GM18873 (cell line): ENCODE measurements around the gene LRRC47.
"Not testable (repeated sequence)": the region's sequence is repeated elsewhere in the genome, so short reads cannot be mapped to it uniquely, and the experiment has no call there.

Source experiments
- ATAC-seq: cut with Tn5 transposase; IDR thresholded peaks from one replicate; pipeline ENCODE4 v1.9.1; 2021; ENCODE audit warnings: mild to moderate bottlenecking, moderate library complexity, moderate number of reproducible peaks; ENCODE audit not compliant: unreplicated experiment, low FRiP score

LRRC47 gene

DNA sequence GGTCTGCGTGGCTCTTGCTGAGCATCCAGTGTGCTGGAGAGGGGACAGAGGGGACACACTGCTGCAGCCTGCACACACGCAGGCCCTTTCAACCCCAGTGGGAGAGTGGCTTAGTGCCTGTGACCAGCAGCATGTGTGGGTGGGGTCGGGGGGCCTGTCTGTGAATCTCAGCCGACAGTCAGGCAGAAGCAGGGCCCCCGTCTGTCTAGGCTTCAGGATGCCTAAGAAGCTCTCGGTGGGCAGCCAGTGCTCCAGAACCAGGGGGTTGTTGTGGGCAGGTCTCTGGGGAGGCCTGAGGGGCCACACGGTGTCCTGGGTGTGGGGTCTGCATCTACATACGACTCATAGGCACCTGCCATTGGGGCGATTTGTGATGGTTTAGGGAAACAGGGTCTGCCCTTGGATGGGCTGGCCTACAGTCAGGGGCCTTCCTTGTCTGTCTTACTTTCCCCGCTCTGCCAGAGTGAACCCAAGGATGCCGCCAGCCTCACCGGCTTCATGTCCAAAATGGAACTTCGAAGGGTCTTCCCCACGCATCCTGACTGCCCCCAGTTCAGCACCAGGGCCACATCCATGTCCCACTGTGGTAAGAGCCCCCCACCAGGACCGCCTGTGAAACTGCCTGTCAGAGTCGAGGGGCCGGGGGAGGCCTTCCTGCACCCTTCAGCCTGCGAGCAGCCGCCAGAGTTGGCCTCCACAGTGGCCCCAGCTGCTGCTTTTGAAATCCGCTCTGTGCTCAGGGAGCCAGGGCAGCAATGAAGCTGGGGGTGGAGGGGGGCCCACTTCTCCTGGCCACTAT is 42.4 kb downstream of the LRRC47 start:
- no peak for ATAC-seq

DNA sequence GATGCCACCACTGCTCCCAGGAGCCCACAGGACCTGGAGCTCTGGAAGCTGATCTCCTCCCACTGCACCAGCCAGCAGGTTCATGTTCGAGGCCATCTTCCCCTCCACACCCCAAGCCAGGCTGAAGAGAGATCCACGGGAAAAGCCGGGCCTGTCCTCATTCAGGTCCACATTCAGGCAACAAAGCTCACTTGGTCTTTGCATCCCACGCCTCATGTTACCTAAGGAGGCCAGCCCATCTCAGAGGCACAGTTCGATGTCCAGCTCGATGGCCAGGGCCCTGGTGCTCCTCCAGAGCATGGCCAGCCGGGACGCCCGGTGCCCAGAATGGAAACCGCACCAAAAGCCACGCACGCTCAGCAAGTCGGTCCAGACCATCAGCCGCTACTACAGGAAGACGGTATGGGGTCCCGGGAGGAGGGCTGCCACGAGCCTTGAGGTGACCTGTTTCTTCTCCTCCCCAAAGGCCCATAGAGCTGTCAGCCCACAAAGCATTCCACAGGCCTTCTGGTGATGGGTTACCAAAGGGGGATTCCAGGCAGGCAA is 43.8 kb downstream of the LRRC47 start, which contains the start of gene CCDC27:
Gene CCDC27 (plus strand): TSS at position 51 of the 546 bp plus-strand sequence. CDS start 32 bp downstream, at position 83.
- no peak for ATAC-seq

DNA sequence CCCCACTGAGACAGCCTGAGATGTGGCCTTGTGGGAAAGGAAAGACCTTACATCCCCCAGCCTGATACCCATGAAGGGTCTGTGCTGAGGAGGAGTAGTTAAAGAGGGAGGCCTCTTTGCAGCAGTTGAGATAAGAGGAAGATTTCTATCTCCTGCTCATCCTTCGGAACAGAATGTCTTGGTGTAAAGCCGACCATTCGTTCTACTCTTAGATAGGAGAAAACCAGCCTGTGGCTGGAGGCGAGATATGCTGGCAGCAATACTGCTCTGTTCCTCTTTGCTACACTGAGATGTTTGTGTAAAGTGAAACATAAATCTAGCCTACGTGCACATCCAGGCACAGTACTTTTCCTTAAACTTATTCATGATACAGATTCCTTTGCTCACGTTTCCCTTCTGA is 45.6 kb downstream of the LRRC47 start:
- ATAC-seq = no peak

DNA sequence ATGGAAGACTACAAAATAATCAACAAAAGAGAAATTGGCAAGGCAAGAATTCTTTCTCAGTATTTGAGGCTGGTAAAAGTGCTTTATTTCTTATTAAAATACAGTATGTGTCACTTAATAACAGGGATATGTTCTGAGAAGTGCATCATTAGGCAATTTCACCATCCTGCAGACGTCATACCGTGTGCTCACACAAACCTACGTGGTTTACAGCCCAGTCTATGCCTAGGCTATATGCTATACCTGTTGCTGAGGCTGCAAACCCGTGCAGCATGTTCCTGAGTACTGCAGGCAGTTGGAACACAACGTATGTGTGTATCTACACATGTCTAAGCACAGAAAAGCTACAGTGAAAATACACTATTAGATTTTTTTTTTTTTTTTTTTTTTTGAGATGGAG is 46.8 kb downstream of the LRRC47 start:
- no peak for ATAC-seq

DNA sequence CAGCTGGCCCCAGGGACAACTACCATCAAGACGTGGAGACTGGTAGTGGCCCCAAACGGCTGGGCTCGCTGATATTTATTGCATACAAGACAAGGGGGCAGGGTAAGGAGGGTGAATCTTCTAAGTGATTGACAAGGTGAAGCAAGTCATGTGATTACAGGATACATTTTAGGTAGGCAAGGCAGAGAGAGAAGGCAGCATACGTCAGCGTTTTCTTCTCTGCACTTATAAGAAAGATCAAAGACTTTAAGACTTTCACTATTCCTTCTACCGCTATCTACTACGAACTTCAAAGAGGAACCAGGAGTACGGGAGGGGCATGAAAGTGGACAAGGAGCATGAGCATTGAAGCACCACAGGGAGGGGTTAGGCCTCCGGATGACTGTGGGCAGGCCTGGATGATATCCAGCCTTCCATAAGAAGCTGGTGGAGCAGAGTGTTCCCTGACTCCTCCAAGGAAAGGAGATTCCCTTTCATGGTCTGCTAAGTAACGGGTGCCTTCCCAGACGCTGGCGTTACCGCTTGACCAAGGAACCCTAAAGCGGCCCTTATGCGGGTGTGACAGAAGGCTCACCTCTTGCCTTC is 47.9 kb downstream of the LRRC47 start:
- ATAC-seq = not testable (repeated sequence)

DNA sequence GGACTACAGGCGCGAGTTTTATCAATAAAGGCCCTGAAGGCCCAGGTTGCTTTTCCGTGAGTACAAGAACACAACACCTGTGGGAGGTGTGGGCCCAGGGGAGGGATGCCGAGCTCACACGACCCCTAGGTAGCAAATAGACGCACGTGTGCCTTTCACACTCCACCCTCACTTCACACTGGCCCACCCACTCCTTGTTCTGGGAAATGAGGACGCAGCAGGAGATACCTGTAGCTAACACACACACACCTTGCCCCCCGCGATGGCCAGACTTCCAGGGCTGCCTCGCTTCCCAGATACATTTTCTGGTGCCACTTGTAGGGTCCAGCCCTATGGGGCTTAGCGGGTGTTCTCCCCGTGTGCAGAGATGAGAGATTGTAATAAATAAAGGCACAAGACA is 48.4 kb downstream of the LRRC47 start:
- ATAC-seq = no peak

DNA sequence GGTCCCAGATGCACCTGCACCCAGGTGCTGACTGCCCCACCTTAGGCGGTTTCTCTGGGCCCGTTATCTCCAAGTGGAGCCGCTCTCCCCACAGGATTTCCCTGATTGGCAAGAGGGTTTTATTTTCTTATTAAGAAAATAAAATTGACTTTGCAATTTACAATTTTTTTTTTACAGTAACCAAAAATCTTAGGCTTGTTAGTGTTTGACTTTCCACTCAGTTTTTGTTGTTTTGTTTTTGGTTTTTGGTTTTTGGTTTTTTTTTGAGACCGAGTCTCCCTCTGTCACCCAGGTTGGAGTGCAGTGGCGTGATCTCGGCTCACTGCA is 48.8 kb downstream of the LRRC47 start:
- no peak for ATAC-seq

DNA sequence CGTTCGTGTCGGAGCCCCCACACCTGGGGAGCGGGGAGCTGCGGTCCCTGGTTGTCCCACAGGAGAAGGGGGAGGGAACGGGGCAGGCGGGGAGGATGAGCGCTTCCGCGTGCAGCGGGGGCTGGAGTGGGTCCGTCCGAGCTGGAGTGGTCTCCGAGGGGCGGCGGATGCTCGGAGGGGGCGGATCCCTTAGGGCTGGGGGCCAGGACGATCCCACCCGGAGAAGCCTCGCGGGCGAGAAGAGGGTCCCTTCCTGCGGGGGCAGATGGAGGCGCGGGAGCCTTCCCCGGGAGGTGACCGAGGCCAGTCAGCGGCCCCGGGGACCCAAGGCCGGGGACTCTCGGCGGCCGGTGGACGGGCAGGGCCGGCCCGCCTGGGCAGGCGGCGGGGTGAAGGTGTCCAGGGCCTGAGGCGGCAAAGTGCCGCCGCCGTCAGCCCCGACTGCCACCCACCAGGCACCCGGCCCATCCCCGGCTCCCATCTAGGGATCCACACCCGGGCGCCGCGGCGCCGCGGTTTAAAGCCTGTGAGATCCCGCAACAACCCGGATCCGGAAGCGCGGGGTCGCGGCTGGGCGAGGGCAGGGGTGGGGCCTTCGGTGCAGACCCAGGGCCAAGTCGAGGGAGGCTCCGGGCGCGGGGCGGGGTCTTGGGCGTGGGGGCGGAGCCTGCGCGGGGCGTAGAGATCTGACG is 49.3 kb downstream of the LRRC47 start:
- no peak for ATAC-seq

DNA sequence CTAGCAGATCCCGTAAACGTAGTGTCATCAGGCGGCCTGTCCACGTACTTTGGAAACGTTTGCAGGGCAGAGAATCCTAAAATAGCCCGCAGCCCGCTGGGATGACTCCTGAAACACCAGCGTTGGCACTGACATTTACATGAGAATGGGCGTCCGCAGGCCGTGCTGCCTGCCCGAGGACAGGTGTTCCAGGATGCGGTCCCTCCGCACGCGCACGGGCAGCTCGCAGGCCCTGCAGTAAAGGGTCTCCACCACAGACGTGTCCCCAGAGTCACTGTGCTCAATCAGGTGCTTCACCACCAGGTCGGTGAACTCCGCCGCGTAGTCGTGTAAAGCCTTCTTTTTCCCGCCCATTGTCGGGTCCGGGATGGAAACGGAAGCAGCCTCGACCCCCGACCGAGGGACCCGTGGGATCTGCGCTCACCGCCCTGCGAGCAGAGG is 49.9 kb downstream of the LRRC47 start:
- ATAC-seq = no peak

DNA sequence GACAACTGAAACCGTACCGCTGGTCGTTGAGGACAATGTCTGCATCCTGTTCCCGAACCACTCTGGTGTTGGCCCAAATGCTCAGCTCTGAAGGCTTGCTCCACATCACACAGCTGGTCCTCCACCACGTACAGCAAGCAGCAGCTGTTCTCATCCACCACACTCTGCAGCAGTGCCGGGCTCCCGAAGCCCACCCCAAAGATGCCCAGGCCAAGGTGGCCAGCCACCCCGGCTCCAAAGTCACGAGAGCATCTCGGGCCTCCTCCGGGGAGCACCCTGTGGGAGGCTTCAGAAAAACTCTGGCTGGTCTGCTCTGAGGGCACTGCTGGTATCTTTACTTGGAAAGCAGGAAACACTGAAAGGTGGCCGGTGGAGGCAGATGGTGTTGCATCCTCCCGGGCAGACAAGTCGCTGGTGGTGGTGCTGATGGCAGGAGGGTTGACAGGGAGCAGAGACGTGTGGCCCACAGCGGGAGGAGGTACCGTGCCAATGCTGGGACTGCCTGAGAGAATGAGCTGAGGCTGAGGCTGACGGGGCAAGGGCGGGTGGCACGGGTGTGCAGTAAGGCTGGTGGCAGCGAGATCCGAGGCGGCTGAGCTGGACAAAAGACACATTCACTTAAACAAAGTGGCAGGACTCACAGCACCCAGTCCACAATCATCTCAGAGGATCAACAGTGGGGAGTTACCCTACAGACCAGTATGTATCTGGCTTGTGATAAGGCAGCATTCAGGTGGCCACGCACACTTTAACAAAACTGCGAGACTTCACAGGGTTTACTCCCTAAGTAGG is 50.5 kb downstream of the LRRC47 start:
- no peak for ATAC-seq

DNA sequence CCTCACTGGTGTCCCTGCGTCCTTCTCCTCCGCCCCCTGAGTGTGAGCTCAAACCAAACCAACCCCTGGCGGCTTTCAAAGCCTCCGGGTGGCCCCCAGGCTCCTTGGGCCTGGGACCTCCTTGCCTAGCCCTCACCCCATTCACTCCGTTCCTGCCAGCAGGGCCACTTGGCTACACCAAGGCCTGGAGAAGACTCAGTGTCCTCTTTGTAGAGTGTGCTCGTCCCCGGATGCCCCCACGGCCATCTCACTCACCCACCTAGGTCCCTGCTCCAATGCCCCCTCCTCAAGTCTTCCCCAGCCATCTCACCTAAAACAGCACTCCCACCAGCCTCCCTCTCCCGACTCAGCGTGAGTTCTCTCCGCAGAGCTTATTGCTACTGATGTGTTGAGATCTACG is 51.2 kb downstream of the LRRC47 start:
- no peak for ATAC-seq

DNA sequence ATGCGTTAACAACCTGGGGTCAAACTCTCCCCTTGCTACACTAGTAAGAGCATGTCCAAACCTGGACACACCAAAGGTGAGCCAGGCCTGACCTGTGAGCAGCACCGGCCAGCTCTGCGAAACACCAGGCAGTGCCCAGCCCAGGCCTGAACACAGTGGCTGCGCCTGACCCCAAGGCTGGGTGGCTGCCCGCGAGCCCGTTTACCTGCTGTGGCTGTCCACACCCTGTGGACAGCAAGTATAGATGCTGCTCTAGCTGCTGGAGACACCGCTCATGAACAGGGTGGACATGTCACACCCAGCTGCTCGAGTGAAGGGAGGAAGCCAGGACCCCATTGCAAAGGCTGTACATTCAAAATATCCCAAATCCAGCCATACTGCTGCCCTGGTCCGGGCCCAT is 51.7 kb downstream of the LRRC47 start:
- ATAC-seq = no peak

DNA sequence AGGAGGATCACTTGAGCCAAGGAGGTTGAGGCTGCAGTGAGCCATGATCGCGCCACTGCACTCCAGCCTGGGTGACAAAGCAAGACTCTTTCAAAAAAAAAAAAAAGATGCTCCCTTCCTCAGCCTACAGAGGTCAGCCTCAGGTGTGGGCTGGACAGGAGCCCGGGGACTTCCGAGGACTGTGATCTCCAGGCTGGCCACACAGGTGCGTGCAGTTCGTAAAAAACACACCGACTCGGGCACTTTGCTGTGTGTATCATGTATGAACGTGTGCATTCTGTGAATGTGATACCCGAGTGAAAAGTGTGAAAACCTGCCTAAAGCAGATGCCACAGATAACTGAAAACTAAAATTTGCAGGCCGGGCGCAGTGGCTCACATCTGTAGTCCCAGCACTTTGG is 52.5 kb downstream of the LRRC47 start:
- no peak for ATAC-seq

DNA sequence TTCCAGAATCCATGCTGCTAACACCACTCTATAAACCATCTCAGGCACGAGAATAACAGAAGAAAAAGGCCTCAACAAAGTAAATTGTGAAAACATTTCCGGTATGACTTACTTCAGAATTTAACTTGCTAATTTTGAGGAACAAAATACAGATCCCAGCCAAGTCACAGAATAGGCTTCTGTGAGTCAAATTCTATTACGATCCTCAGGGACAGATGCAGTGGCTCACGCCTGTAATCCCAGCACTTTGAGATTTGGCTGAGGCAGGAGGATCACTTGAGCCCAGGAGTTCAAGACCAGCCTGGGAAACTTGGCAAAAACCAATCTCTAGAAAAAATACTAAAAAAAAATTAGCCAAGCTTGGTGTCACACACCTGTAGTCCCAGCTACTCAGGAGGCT is 52.9 kb downstream of the LRRC47 start:
- ATAC-seq = no peak

DNA sequence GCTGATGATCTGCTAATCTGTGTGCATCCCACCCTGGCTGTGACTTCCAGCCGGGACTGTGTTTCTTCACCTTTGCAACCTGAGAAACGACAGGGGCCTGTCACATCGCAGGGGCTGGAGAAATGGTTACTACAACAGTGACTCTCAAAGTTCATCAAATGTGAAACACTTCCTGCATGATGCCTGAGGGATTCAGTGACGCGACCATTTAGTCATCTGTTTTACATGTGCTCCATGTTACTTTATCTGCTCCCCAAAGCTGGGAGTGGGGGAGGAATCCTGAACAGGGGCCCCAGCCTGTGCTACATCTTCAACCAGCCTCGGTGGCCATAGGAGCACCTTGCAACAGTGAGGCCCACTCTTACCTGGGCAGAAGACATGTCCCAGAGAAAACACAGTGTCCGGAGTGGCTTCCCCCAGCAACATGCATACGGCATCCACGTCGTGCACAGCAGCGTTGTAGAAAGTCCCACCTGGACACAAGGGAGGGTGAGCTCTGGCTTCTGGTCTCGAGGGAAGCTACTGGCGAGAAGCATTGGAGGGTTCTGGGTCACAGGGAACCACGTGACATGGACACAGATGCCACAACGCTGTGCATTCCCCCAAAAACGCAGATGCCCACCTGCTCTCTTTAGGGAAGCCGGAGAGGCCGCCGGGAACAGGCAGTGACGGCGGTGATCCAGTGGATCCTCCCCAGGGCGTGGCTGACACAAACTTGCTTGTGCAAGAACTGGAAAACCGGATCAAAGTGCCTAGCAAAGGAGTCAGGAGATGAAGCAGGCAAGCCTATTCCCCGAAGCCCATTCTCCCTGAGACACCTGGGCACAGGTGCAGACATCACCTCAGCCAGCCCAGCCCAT is 53.6 kb downstream of the LRRC47 start:
- no peak for ATAC-seq

DNA sequence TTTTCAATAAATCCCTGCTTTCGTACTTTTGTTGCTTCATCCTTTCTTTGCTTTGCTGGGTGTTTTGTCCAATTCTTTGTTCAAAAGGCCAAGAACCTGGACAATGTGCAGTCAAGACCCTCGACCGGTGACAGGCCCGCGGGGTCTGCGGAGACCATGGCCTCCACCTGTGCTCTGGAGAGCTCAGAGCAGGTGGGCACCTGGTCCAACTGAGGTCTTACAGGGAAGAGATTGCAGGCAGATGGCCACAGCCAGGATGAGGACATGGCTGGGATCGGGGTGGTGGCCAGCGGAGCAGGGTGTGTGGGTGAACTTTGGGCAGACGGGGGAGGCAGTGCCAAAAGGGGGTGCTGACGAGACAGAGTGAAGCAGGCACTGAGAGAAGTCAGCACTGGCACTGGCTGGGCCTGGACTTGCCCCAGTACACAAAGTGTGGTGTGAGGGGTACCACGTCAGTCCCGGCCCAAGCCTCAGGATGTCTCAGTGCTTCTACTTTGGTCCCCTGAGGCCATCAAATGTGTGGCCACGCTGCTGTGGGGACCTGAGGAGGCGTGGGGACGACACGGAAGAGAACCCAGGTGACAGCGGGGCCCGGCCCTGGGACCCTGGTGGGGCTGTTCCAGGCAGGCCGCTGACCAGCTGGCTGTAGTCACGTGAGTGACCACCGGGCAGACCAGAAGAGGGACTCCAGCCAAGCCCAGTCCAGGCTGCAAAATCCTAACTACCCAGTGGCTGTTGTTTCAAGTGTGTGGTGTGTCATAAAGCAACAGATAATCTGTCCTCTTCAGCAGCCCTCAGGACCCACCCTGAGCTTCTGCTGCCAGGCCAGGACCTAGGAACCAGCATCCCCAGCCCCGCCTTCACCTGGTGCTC is 54.5 kb downstream of the LRRC47 start:
- ATAC-seq = no peak

DNA sequence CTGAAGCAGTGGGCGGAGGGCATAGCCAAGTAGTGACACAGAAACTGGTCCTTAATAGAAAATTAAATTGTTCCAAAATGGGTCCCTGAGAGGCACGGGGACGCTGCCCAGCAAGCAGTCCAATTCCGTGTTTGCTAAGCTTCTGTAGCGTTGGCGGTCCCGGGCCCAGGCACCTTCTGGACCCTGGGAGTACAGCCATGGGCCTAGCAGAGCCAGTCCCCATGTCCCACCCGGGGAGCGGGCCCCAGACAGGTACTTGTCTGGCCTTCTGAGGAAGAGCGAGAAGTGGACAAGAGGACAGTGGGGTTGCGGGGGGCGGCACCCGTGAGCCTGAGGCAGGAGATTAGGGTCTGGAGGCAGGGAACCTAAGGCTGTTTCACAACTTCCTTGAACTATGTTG is 55.5 kb downstream of the LRRC47 start:
- ATAC-seq = no peak

DNA sequence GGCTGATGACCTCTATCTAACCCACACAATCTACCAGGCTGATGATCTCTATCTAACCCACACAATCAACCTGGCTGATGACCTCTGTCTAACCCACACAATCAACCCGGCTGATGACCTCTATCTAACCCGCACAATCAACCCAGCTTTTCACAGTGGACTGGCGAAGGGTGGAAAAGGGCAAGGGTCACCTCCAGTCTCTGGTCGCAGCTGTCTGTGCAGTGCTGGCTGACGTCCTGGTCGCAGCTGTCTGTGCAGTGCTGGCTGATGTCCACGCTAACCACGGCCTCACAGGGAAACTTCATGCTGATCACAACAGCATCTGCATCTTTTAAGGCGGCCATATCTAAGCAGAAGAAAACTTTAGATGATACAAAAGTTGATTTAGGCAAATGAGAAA is 56.3 kb downstream of the LRRC47 start:
- ATAC-seq = no peak

DNA sequence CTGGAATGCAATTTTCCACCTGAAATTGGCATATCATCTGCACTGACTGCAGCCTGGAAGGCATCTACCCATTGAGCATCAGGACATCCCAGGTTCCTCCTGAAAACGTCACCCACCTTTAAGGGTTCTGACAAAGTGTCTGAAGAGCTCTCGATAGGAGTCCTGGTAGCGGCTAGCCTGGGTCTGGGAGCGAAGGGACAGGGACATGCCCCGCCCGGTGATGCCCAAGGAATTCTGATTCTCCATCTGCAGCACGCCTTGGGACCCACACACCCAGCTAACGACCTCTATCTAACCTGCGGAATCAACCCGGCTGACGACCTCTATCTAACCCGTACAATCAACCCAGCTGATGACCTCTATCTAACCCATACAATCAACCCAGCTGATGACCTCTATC is 57.4 kb downstream of the LRRC47 start:
- no peak for ATAC-seq
